Skeletal muscle tissue (tissue), 4 donors: ENCODE data around the gene AFAP1L1. TPM values are rescaled to one million over a fixed set of nuclear protein-coding genes. Genes with fewer than 3 reads are reported as not detected.
A peak's percentile ranks its signal among the peaks of the same experiment; 100 is the strongest.

Experiments used
- H3K27ac ChIP-seq: one replicate; pipeline ENCODE4 v1.7.0; 2013; ENCODE audit warnings: mild to moderate bottlenecking, low read depth, low read length, inconsistent platforms
- H3K27me3 ChIP-seq, 3 donors: one replicate each; pipeline ENCODE4 v1.7.0; 2013; ENCODE audit warnings: low read length in 3 of 3; ENCODE audit not compliant: control insufficient read depth in 3 of 3, insufficient read depth in 3 of 3
- H3K36me3 ChIP-seq, 3 donors: one replicate each; pipeline ENCODE4 v1.7.0; 2013; ENCODE audit warnings: low read length in 3 of 3; ENCODE audit not compliant: control insufficient read depth in 3 of 3, insufficient read depth in 3 of 3
- H3K4me1 ChIP-seq, 3 donors: one replicate each; pipeline ENCODE4 v1.7.0; 2013; ENCODE audit warnings: low read length in 3 of 3, mild to moderate bottlenecking in 3 of 3; ENCODE audit not compliant: control insufficient read depth in 3 of 3, insufficient read depth in 3 of 3
- H3K4me3 ChIP-seq, 3 donors: one replicate each; pipeline ENCODE4 v1.7.0; 2013; ENCODE audit warnings: low read length in 3 of 3
- H3K9ac ChIP-seq, 3 donors: one replicate each; pipeline ENCODE4 v1.7.0; 2013; ENCODE audit warnings: low read length in 3 of 3, mild to moderate bottlenecking in 3 of 3, moderate library complexity in 2 of 3, low read depth in 1 of 3
- H3K9me3 ChIP-seq, 3 donors: one replicate each; pipeline ENCODE4 v1.7.0; 2013; ENCODE audit warnings: low read length in 3 of 3; ENCODE audit not compliant: control insufficient read depth in 3 of 3
- total RNA-seq: library from RNA; depleted of rRNA; stranded (reverse); fragments of >200 nt; gene quantifications from one replicate; pipeline ENCODE4 v1.2.3, GENCODE V29; 2014
- donor health status: Osteomylitis.

The AFAP1L1 gene
- total RNA-seq, 1 donor from 2014 or later = 75.7 TPM

DNA sequence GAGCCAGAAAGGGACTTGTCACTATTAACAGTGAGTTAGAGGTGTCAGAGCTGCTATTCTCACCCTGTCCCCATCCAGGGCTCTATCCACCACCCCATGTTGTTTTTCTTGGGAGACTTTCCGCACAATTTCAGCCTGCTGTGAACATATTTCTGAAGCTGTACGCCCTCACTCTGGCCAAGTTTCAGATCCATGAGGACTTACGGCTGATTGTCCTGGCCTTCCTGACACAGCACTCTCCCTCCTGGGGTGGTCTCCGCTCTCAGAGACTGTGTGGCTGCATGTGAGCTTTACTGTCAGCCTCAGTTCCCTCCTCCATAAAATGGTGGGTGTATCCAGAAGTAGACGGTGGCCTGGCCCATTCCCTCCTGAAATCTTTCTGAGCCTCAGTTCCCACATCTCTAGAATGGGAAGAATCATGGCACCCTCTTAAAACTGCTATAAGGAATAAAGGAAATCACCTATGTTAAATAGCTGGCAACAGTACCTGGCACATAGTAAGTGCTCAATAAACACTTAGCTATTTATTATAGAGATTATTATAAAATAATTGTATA lies 108.2 kb downstream of the AFAP1L1 start:
- Histone ChIP-seq H3K4me1 (peaks cover 26 to 31% (median 29%) of the 10 kb centered on the region in 3 donors), H3K27ac (peak overlapping the region; percentile 25), H3K4me3 (no peak overlapping the region), H3K9me3 (no peaks in the 10 kb centered on the region), H3K36me3 (no peaks in the 10 kb centered on the region), H3K9ac (no peak overlapping the region), H3K27me3 (no peaks in the 10 kb centered on the region)

DNA sequence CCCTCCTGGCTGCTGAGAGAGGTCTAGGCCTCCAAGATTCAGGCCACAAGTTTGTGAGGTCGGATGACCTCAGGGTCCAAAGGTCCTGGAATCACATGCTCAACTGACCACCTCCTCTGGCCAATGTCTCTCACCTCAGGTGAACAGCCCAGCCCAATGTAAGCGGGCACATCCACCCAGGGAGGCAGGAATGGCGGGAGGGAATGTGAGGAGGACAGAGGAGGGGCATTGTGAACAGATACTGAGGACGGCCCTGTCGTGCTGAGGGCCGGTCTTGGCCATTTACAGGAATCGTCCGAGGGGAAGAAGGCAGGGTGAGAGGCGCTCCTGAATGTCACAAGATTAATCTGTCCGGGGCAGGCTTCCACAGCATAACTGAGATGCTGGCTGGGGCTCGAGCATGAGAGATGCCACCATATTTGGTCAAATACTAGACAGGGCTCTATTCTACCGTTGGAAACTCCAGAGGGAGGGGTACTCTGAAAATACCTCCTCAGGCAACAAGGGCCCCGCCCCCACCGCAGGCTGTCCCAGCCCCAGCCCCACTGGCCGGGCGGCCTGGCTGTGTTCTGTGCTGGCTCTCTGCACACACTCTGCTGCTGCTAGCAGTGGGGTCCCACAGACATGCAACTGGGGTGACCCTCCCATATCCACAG lies 108.9 kb downstream of the AFAP1L1 start:
- Histone ChIP-seq H3K27me3 (no peaks in the 10 kb centered on the region), H3K36me3 (no peaks in the 10 kb centered on the region), H3K9ac (peak overlapping the region in 1 of 3 donors; percentile 76), H3K4me3 (no peak overlapping the region), H3K27ac (peak overlapping the region; percentile 67), H3K9me3 (no peaks in the 10 kb centered on the region), H3K4me1 (peaks cover 26 to 35% (median 33%) of the 10 kb centered on the region in 3 donors)

DNA sequence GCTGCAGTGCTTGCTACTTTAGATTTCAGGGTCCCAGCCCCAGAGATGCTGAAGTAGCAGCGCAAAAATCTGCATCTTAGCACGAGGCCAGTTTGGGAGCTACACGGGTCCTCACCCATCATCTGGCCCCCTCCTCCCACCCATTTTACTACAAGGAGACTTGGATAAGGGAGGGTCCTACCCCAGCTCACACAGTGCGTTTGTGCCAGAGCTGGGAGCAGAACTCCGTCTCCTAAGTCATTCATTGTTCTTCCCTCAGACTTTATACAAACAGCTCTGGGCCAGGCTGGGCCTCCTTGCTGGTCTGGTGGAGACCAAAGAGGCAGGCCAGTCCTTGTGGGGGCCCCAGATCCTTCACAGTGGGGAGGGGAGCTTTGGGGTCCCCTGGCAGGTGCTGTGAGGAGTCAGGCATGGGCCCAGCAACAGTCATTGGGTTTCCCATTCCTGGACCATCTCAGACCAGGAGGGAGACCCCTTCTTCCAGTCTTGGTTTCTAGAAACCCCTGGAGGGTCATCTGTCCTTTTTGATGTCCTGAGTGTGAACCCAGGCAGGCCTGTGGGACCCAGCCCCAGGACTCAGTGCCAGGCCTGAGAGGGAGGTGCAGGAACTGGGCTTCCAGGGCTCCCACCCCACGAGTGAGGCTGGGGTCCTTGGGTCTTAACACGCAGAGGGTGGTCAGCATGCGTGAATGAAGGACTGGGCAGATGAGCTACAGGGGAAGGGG lies 109.8 kb downstream of the AFAP1L1 start:
- Histone ChIP-seq H3K36me3 (no peaks in the 10 kb centered on the region), H3K27me3 (no peaks in the 10 kb centered on the region), H3K4me3 (peak overlapping the region in 1 of 3 donors; percentile 49), H3K4me1 (peaks cover 29 to 43% (median 41%) of the 10 kb centered on the region in 3 donors), H3K9me3 (no peaks in the 10 kb centered on the region), H3K27ac (peak overlapping the region; percentile 67), H3K9ac (peak overlapping the region; percentile 38 to 76 (median 65))

DNA sequence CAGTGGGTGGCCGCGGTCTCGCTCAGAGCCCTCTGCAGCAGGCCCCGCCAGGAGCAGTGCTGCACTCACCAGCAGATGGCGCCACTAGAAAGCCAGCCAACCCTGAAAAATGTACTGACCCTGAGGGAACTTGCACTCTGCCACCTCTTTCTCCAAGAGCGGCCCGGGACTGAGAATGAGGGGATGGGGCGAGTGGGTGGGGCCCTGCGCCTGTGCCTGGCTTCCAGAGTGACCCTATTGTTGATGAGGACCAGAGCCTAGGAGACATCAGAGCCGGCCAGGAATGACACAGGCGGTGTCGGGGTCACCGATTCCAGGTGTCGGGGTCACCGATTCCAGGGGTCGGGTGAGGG lies 110.3 kb downstream of the AFAP1L1 start:
- Histone ChIP-seq H3K27ac (peak overlapping the region; percentile 67), H3K4me3 (peak overlapping the region in 1 of 3 donors; percentile 49), H3K9ac (peak overlapping the region; percentile 38 to 76 (median 65)), H3K4me1 (peaks cover 33 to 48% (median 46%) of the 10 kb centered on the region in 3 donors), H3K36me3 (no peaks in the 10 kb centered on the region), H3K9me3 (no peaks in the 10 kb centered on the region), H3K27me3 (no peaks in the 10 kb centered on the region)

DNA sequence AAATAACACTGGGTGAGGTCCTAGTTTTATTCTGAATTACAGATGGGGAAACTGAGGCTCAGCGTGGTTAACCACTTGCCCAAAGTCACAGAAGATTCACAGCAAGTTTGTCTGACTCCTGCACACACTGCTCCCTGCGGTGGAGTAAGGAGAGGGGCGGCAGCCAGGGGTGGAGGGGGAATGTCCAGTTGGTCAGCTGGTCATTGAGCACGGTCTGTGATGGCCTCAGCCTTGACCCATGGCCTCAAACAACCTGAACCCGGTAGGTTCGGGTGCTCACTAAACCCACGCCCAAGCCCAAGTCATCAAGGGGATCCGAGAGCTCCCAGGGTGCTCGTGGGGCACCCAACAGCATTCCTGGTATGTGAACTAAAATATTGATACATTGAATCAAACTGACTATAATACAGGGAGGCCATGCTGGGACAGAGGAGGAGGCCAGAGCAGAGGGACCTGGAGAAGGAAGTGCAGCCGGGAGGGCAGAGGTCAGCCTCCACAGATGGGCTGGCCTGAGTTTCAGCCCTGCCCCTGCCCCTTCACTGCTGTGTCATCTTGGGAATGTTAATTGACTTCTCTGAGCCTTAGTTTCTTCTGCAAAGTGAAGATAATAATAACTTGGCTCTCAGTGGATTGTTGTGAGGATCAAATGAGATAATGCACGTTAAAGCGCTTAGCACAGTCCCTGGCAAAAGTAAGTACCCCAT lies 111.0 kb downstream of the AFAP1L1 start:
- Histone ChIP-seq H3K27me3 (no peaks in the 10 kb centered on the region), H3K9me3 (no peaks in the 10 kb centered on the region), H3K9ac (peak overlapping the region in 2 of 3 donors; percentile 59 to 78), H3K4me1 (peaks cover 38 to 52% (median 52%) of the 10 kb centered on the region in 3 donors), H3K4me3 (peak overlapping the region; percentile 17 to 42 (median 23)), H3K36me3 (no peaks in the 10 kb centered on the region), H3K27ac (peak overlapping the region; percentile 67)

DNA sequence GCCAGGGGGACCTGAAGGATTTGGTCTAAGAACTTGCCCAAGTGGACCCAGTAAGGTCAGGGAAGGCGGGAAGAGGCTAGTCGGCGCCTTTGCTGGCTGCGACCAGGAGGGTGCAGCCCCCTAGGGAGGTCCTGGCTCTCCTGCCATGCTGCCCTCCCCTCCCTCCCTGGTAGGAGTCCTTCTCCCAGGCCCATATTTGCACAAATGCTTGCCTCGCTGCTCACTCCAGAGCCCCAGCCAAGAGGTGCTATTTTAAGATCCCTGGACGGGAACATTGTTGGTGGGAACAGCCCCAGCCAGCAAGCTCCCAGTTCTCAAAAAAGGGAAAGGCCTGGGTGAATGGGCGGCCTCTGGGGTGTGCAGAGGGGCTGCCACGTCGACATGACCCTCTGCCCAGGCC lies 111.7 kb downstream of the AFAP1L1 start:
- Histone ChIP-seq H3K4me3 (peak overlapping the region; percentile 17 to 42 (median 23)), H3K27me3 (no peaks in the 10 kb centered on the region), H3K9ac (peak overlapping the region; percentile 33 to 78 (median 59)), H3K27ac (peak overlapping the region; percentile 67), H3K36me3 (no peaks in the 10 kb centered on the region), H3K9me3 (no peaks in the 10 kb centered on the region), H3K4me1 (peaks cover 43 to 59% (median 56%) of the 10 kb centered on the region in 3 donors)

DNA sequence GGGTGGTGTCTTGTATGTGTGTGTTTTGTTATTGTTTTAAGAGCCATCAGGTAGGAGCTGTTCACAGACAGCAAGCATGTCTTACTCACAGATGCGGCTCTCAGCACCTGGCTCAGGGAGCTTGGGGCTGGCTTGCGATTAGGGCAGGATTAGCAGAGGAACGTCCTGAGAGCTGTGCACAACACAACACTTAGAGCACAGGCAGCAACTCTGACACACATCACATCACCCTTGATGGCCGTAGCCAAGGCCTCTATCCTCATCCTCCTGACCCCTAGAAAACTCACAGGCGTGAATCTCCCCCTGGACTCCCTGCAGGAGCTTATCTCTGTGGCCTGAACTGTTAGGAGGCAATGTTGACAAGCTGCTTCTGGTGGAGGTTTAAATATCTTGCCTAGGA lies 114.5 kb downstream of the AFAP1L1 start:
- peaks cover 54 to 63% (median 58%) of the 10 kb centered on the region in 3 donors for H3K4me1 ChIP-seq

GRCh38 chr5:149387081-149387631 lies 115.5 kb downstream of the AFAP1L1 start:
- Histone ChIP-seq H3K4me3 (no peak overlapping the region), H3K4me1 (peaks cover 46 to 57% (median 49%) of the 10 kb centered on the region in 3 donors), H3K9ac (peak overlapping the region in 1 of 3 donors; percentile 41), H3K9me3 (no peaks in the 10 kb centered on the region), H3K27me3 (no peaks in the 10 kb centered on the region), H3K36me3 (no peaks in the 10 kb centered on the region), H3K27ac (peak overlapping the region; percentile 67)

More for the DNA sequence above, 114.5 kb downstream of the AFAP1L1 start:
- no peaks in the 10 kb centered on the region for H3K27me3 ChIP-seq
- no peak overlapping the region for H3K4me3 ChIP-seq
- peak overlapping the region in 2 of 3 donors; percentile 54 to 68 for H3K9ac ChIP-seq
- H3K27ac ChIP-seq = peak overlapping the region; percentile 67
- no peaks in the 10 kb centered on the region for H3K36me3 ChIP-seq
- no peaks in the 10 kb centered on the region for H3K9me3 ChIP-seq

DNA sequence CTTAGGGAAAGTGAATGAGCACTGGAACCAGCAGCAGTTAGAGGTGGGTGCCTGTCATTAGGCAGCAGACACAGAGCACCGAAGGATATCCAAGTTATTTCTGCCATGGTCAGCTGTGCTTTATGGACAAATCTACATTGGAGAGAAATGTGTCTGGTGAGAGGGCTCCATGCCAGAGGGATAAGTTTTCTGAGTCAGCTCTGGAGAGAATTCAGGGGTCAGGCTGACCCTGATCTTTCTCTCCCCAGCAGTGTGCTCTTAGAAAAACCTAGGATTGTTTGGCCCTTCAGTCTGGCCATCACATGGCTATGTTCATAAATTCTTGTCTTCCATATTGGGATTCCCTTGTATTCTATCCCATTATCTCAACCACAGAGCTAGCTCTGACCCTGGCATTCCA lies 116.3 kb downstream of the AFAP1L1 start:
- Histone ChIP-seq H3K27ac (peak overlapping the region; percentile 67), H3K9ac (peak overlapping the region in 1 of 3 donors; percentile 41), H3K4me1 (peaks cover 40 to 50% (median 41%) of the 10 kb centered on the region in 3 donors), H3K4me3 (no peak overlapping the region), H3K9me3 (no peaks in the 10 kb centered on the region), H3K27me3 (no peaks in the 10 kb centered on the region), H3K36me3 (no peaks in the 10 kb centered on the region)
